CD14-positive monocyte (primary cell): ENCODE results near the gene CENPC. TPM values are rescaled to one million over a fixed set of nuclear protein-coding genes. Genes with fewer than 3 reads are reported as not detected.

Experiments
- DNase-seq, 3 donors: peaks; one replicate each; pipeline ENCODE4 v3.0.0-alpha.2; 2011 to 2022
- H2AFZ ChIP-seq: 2 replicates; pipeline ENCODE4 v1.6.0; 2012; ENCODE audit warnings: mild to moderate bottlenecking, low read depth, low read length, inconsistent platforms; ENCODE audit not compliant: insufficient read depth, poor library complexity, severe bottlenecking
- H3K27ac ChIP-seq, 2 donors: 1 replicate in 1 of 2; 2 replicates in 1 of 2; pipeline ENCODE4 v1.5.1; 2012 to 2013; ENCODE audit warnings: low read length in 2 of 2, control low read depth in 1 of 2, inconsistent platforms in 1 of 2, low read depth in 1 of 2, mild to moderate bottlenecking in 1 of 2
- H3K27me3 ChIP-seq, 2 donors: one replicate each; pipeline versions ENCODE4 v1.6.0 to v1.6.1; 2011 to 2013; ENCODE audit warnings: low read length in 2 of 2; ENCODE audit not compliant: control insufficient read depth in 2 of 2, insufficient read depth in 2 of 2
- H3K36me3 ChIP-seq, 2 donors: replicated peaks in 1 of 2; 1 replicate in 1 of 2; 2 replicates in 1 of 2; pipeline versions ENCODE4 v1.5.1 to v1.6.1; 2012 to 2013; ENCODE audit warnings: low read length in 2 of 2, control low read depth in 1 of 2, inconsistent platforms in 1 of 2, mild to moderate bottlenecking in 1 of 2; ENCODE audit not compliant: insufficient read depth in 2 of 2, control insufficient read depth in 1 of 2
- H3K4me1 ChIP-seq, 2 donors: 1 replicate in 1 of 2; 2 replicates in 1 of 2; pipeline versions ENCODE4 v1.5.1 to v1.6.1; 2012 to 2013; ENCODE audit warnings: low read length in 2 of 2, control low read depth in 1 of 2, inconsistent platforms in 1 of 2, mild to moderate bottlenecking in 1 of 2, moderate library complexity in 1 of 2; ENCODE audit not compliant: insufficient read depth in 2 of 2, control insufficient read depth in 1 of 2
- H3K4me2 ChIP-seq: replicated peaks from 2 replicates; pipeline ENCODE3; 2012; ENCODE audit warnings: low read length, moderate library complexity, mild to moderate bottlenecking; ENCODE audit not compliant: poor library complexity, severe bottlenecking; ENCODE audit errors: extremely low read depth
- H3K4me3 ChIP-seq, 3 experiments: fragments of 200-600 bp in 1 of 3; sonication (generic) in 1 of 3; replicated peaks in 1 of 3; 1 replicate in 2 of 3; 2 replicates in 1 of 3; pipeline ENCODE4 v1.5.1; 2011 to 2013; ENCODE audit warnings: low read length in 3 of 3, mild to moderate bottlenecking in 3 of 3, control low read depth in 2 of 3, low read depth in 2 of 3, inconsistent platforms in 1 of 3, moderate library complexity in 1 of 3
- H3K79me2 ChIP-seq: 2 replicates; pipeline ENCODE4 v1.6.0; 2012; ENCODE audit warnings: mild to moderate bottlenecking, control low read depth, inconsistent platforms, low read length, moderate library complexity; ENCODE audit not compliant: insufficient read depth
- H3K9ac ChIP-seq: 2 replicates; pipeline ENCODE4 v1.6.0; 2017; ENCODE audit warnings: low read length, mild to moderate bottlenecking; ENCODE audit not compliant: insufficient read depth, poor library complexity, severe bottlenecking
- H3K9me3 ChIP-seq, 2 donors: replicated peaks in 1 of 2; 1 replicate in 1 of 2; 2 replicates in 1 of 2; pipeline versions ENCODE4 v1.5.1 to v1.6.1; 2012 to 2013; ENCODE audit warnings: low read length in 2 of 2, control low read depth in 1 of 2; ENCODE audit not compliant: control insufficient read depth in 1 of 2, insufficient read depth in 1 of 2
- H4K20me1 ChIP-seq: 2 replicates; pipeline ENCODE4 v1.6.0; 2012; ENCODE audit warnings: mild to moderate bottlenecking, low read length, control low read depth, moderate library complexity; ENCODE audit not compliant: insufficient read depth
- H3K27ac Mint-ChIP-seq, 7 donors: one replicate each; pipeline ENCODE4 v1.8.0; 2020; ENCODE audit warnings: mild to moderate bottlenecking in 7 of 7, mixed read lengths in 7 of 7, moderate library complexity in 6 of 7, inconsistent platforms in 2 of 7
- H3K27me3 Mint-ChIP-seq, 3 donors: one replicate each; pipeline ENCODE4 v1.8.0; 2021 to 2022; ENCODE audit warnings: low read depth in 3 of 3, mild to moderate bottlenecking in 3 of 3, mixed read lengths in 3 of 3, moderate library complexity in 3 of 3, inconsistent platforms in 1 of 3
- H3K36me3 Mint-ChIP-seq, 2 donors: one replicate each; pipeline ENCODE4 v1.8.0; 2020; ENCODE audit warnings: mixed read lengths in 2 of 2, inconsistent platforms in 1 of 2, mild to moderate bottlenecking in 1 of 2
- H3K4me1 Mint-ChIP-seq: one replicate; pipeline ENCODE4 v1.8.0; 2020; ENCODE audit warnings: mild to moderate bottlenecking, mixed read lengths
- H3K4me3 Mint-ChIP-seq, 2 donors: one replicate each; pipeline ENCODE4 v1.8.0; 2020; ENCODE audit warnings: mild to moderate bottlenecking in 2 of 2, mixed read lengths in 2 of 2, moderate library complexity in 1 of 2
- H3K9me3 Mint-ChIP-seq, 7 donors: one replicate each; pipeline ENCODE4 v1.8.0; 2020 to 2022; ENCODE audit warnings: mixed read lengths in 7 of 7, mild to moderate bottlenecking in 6 of 7, moderate library complexity in 6 of 7, inconsistent platforms in 2 of 7
- CTCF ChIP-seq: fragments of 200-600 bp; IDR thresholded peaks from one replicate; pipeline ENCODE4 v1.8.0; 2022; ENCODE audit warnings: antibody characterized with exemption, mild to moderate bottlenecking
- WGBS: methylation state at CpG from one replicate; pipeline ENCODE4 v1.1.5; 2013; ENCODE audit warnings: missing lambda C conversion rate; ENCODE audit not compliant: insufficient coverage; 5-methylcytosine and 5-hydroxymethylcytosine counted together
- intact Hi-C, 2 donors: fragments of 100-400 bp; cut with micrococcal nuclease; formaldehyde crosslinking; loops; one replicate each; pipeline versions ENCODE4 v1.15.0 to v1.15.1; 2023
- polyA plus RNA-seq, 3 donors: library from polyadenylated mRNA; depleted of rRNA in 1 of 3; unstranded in 2 of 3; stranded (reverse) in 1 of 3; fragments of 300-500 nt in 2 of 3; fragments of >200 nt in 1 of 3; fragmentation: Illumina TruSeq in 2 of 3; gene quantifications; 1 replicate in 2 of 3; 2 replicates in 1 of 3; pipeline ENCODE4 v1.2.3, GENCODE V29; 2012 to 2021

Gene CENPC
- polyA plus RNA-seq, 3 donors, result 6.3 to 7.2 (median 6.7) TPM

- intact Hi-C loops, result no loop called here
- H3K27ac Mint-ChIP-seq, result no peak overlapping the region
- WGBS, result no CpG with 5 or more reads among the region's 3 CpGs
Observed at GRCh38 chr4:67466751-67467150, 78.6 kb downstream of the CENPC start.

GRCh38 chr4:67465763-67466052 is 79.6 kb downstream of the CENPC start:
- Mint-ChIP-seq H3K9me3 (peaks cover 0 to 2% (median 0%) of the 10 kb centered on the region in 7 donors), H3K27ac (no peak overlapping the region), H3K4me3 (no peak overlapping the region), H3K4me1 (peaks cover 4% of the 10 kb centered on the region), H3K36me3 (peaks cover 32 to 51% of the 10 kb centered on the region in 2 donors), H3K27me3 (no peaks in the 10 kb centered on the region)
- Histone ChIP-seq H3K4me3 (no peak overlapping the region), H3K9ac (no peak overlapping the region), H3K27ac (no peak overlapping the region), H3K4me2 (no peak overlapping the region), H2AFZ (no peak overlapping the region), H3K9me3 (no peaks in the 10 kb centered on the region), H3K27me3 (no peaks in the 10 kb centered on the region), H3K79me2 (no peaks in the 10 kb centered on the region), H3K4me1 (no peaks in the 10 kb centered on the region), H3K36me3 (peaks cover 9 to 30% of the 10 kb centered on the region in 2 donors), H4K20me1 (no peaks in the 10 kb centered on the region)
- DNase-seq, result no peak
- intact Hi-C loops, result no loop called here
- whole genome bisulfite sequencing, result 75% methylated on average over 4 of the region's 4 CpGs
- TF ChIP-seq CTCF, result no peak

More at GRCh38 chr4:67466751-67467150, 78.6 kb downstream of the CENPC start:
- no peak overlapping the region for H3K4me3 ChIP-seq
- Mint-ChIP-seq H3K27me3 (no peaks in the 10 kb centered on the region), H3K4me1 (peaks cover 4% of the 10 kb centered on the region), H3K9me3 (no peaks in the 10 kb centered on the region), H3K4me3 (no peak overlapping the region), H3K36me3 (peaks cover 35 to 56% of the 10 kb centered on the region in 2 donors)
- H3K4me1 ChIP-seq, result no peaks in the 10 kb centered on the region
- peaks cover 14 to 35% of the 10 kb centered on the region in 2 donors for H3K36me3 ChIP-seq
- no peaks in the 10 kb centered on the region for H4K20me1 ChIP-seq
- no peaks in the 10 kb centered on the region for H3K27me3 ChIP-seq
- no peaks in the 10 kb centered on the region for H3K79me2 ChIP-seq
- no peak overlapping the region for H3K27ac ChIP-seq
- no peaks in the 10 kb centered on the region for H3K9me3 ChIP-seq
- no peak for DNase-seq
- no peak overlapping the region for H2AFZ ChIP-seq
- H3K4me2 ChIP-seq, result no peak overlapping the region
- no peak for TF ChIP-seq CTCF
- no peak overlapping the region for H3K9ac ChIP-seq
